Keratinocyte (primary cell): ENCODE data around the gene EFEMP1. TPM values are rescaled to one million over a fixed set of nuclear protein-coding genes. Genes with fewer than 3 reads are reported as not detected.

Experiments used
- DNase-seq: peaks from one replicate; pipeline ENCODE4 v3.0.0-alpha.2; 2011; ENCODE audit warnings: low read depth, missing footprints, low spot score
- FAIRE-seq: peaks from 2 replicates; lab custom pipeline; 2011; peaks lifted over from hg19 to GRCh38; lab: Jason Lieb, UNC
- H2AFZ ChIP-seq: 2 replicates; pipeline ENCODE4 v1.6.0; 2012; ENCODE audit warnings: low read length, control low read depth, inconsistent platforms; ENCODE audit not compliant: control insufficient read depth
- H3K27ac ChIP-seq: 2 replicates; pipeline ENCODE4 v1.5.1; 2011; ENCODE audit warnings: low read length; ENCODE audit not compliant: control insufficient read depth, insufficient read depth
- H3K27me3 ChIP-seq: 3 replicates; pipeline ENCODE4 v1.6.0; 2011; ENCODE audit warnings: low read length; ENCODE audit not compliant: control insufficient read depth, insufficient read depth; ENCODE audit errors: extremely low read depth
- H3K36me3 ChIP-seq, 2 experiments: 2 replicates in 1 of 2; 3 replicates in 1 of 2; pipeline ENCODE4 v1.5.1; 2011; ENCODE audit warnings: low read length in 2 of 2, mild to moderate bottlenecking in 1 of 2; ENCODE audit not compliant: control insufficient read depth in 2 of 2, insufficient read depth in 2 of 2; ENCODE audit errors: extremely low read depth in 1 of 2
- H3K4me1 ChIP-seq: 3 replicates; pipeline ENCODE4 v1.5.1; 2011; ENCODE audit warnings: low read length; ENCODE audit not compliant: control insufficient read depth, insufficient read depth; ENCODE audit errors: extremely low read depth
- H3K4me2 ChIP-seq: 3 replicates; pipeline ENCODE4 v1.6.0; 2011; ENCODE audit warnings: low read depth, low read length; ENCODE audit not compliant: control insufficient read depth, insufficient read depth; ENCODE audit errors: extremely low read depth
- H3K4me3 ChIP-seq, 3 experiments: fragments of 200-600 bp in 1 of 3; sonication (generic) in 1 of 3; 2 replicates in 2 of 3; 3 replicates in 1 of 3; pipeline ENCODE4 v1.5.1; 2011 to 2016; ENCODE audit warnings: low read length in 3 of 3, mild to moderate bottlenecking in 3 of 3, control low read depth in 2 of 3, inconsistent platforms in 1 of 3, low read depth in 1 of 3, mixed read lengths in 1 of 3, mixed run types in 1 of 3, moderate library complexity in 1 of 3; ENCODE audit not compliant: control insufficient read depth in 2 of 3, insufficient read depth in 2 of 3; ENCODE audit errors: extremely low read depth in 1 of 3
- H3K79me2 ChIP-seq: 2 replicates; pipeline ENCODE4 v1.6.0; 2012; ENCODE audit warnings: low read length; ENCODE audit not compliant: control insufficient read depth, insufficient read depth
- H3K9ac ChIP-seq: 3 replicates; pipeline ENCODE4 v1.6.0; 2011; ENCODE audit warnings: low read length; ENCODE audit not compliant: control insufficient read depth, insufficient read depth; ENCODE audit errors: extremely low read depth
- H3K9me1 ChIP-seq: 3 replicates; pipeline ENCODE4 v1.6.0; 2011; ENCODE audit warnings: low read length; ENCODE audit not compliant: control insufficient read depth, insufficient read depth; ENCODE audit errors: extremely low read depth
- H3K9me3 ChIP-seq: 2 replicates; pipeline ENCODE4 v1.5.1; 2012; ENCODE audit warnings: low read depth, low read length; ENCODE audit not compliant: control insufficient read depth
- H4K20me1 ChIP-seq: 3 replicates; pipeline ENCODE4 v1.6.0; 2011; ENCODE audit warnings: low read length; ENCODE audit not compliant: control insufficient read depth, insufficient read depth; ENCODE audit errors: extremely low read depth
- CTCF ChIP-seq, 3 experiments: IDR thresholded peaks in 1 of 3; conservative IDR thresholded peaks in 1 of 3; optimal IDR thresholded peaks in 1 of 3; 2 replicates in 2 of 3; 3 replicates in 1 of 3; pipeline versions ENCODE3 to v1.5.1; 2011; ENCODE audit warnings: low read length in 3 of 3, mild to moderate bottlenecking in 3 of 3, moderate library complexity in 2 of 3, control low read depth in 1 of 3, inconsistent platforms in 1 of 3; ENCODE audit not compliant: insufficient read depth in 2 of 3; ENCODE audit errors: extremely low read depth in 1 of 3
- EZH2 ChIP-seq: IDR thresholded peaks from one replicate; pipeline ENCODE4 v1.6.1; 2012; ENCODE audit warnings: inconsistent platforms, mild to moderate bottlenecking, low read length, moderate library complexity
- dilution Hi-C: fragments of 300-500 bp; cut with MboI; formaldehyde crosslinking; loops from one replicate; pipeline ENCODE4 v1.7.0; 2020; ENCODE audit warnings: low sequenced_read_pairs; ENCODE audit not compliant: extremely low pct_ligation_motif_present
- polyA minus RNA-seq, 3 experiments: library from RNA; depleted of rRNA, polyadenylated mRNA; stranded (reverse); fragments of >200 nt; gene quantifications; 1 replicate in 1 of 3; 2 replicates in 1 of 3; 3 replicates in 1 of 3; pipeline ENCODE4 v1.2.3, GENCODE V29; 2011
- polyA plus RNA-seq, 5 experiments: library from polyadenylated mRNA; depleted of rRNA in 3 of 5; stranded (reverse) in 3 of 5; stranded (forward) in 1 of 5; unstranded in 1 of 5; fragments of >200 nt; gene quantifications; 1 replicate in 1 of 5; 2 replicates in 3 of 5; 3 replicates in 1 of 5; pipeline versions ENCODE4 v1.2.1 to v1.2.3, GENCODE V29; 2011 to 2012; ENCODE audit warnings: missing spikeins in 2 of 5, low read depth in 1 of 5, low replicate concordance in 1 of 5

Gene EFEMP1
- polyA plus RNA-seq (176 to 285 TPM (median 234 TPM) in 3 replicates), polyA minus RNA-seq (159 to 294 TPM (median 228 TPM) in 3 replicates)
- 29.3 TPM for polyA plus RNA-seq (2011; ENCODE audit: low read depth)
- 80.8 and 128 TPM in 2 replicates for polyA plus RNA-seq (2011; cell fraction: cytosol; rRNA removed)
- polyA plus RNA-seq (2011; cell fraction: nucleus; rRNA removed), result 212 and 243 TPM in 2 replicates
- 44.9 and 156 TPM in 2 replicates for polyA plus RNA-seq (2012; ENCODE audit: low replicate concordance)
- polyA minus RNA-seq (2011; cell fraction: cytosol; rRNA and poly(A)+ RNA removed), result 153 TPM
- polyA minus RNA-seq (2011; cell fraction: nucleus; rRNA and poly(A)+ RNA removed), result 120 and 192 TPM in 2 replicates

- no peaks in the 10 kb centered on the region for H3K9me3 ChIP-seq
- H3K79me2 ChIP-seq, result peaks cover 17% of the 10 kb centered on the region
- no peaks in the 10 kb centered on the region for H3K27me3 ChIP-seq
- H3K9me1 ChIP-seq, result no peaks in the 10 kb centered on the region
- TF ChIP-seq EZH2, result no peak
- TF ChIP-seq CTCF (optimal IDR thresholded peaks at IDR 0.05 in 1 of 3, IDR thresholded peaks at IDR 0.05 in 1 of 3, conservative IDR thresholded peaks at IDR 0.05 in 1 of 3; ENCODE audit: extremely low read depth in 1 of 3, insufficient read depth in 2 of 3, low read length in 3 of 3), result peak in 1 of 3 experiments; percentile 67
- H3K4me2 ChIP-seq, result peak within 1 kb of the TSS; percentile 92
- peak within 1 kb of the TSS; percentile 80 for H3K9ac ChIP-seq
- peaks cover 0 to 4% of the 10 kb centered on the region in 2 experiments for H3K36me3 ChIP-seq
- dilution Hi-C loops, result no loop called here
- no peaks in the 10 kb centered on the region for H4K20me1 ChIP-seq
- H3K27ac ChIP-seq, result peak within 1 kb of the TSS; percentile 45
- peaks cover 20% of the 10 kb centered on the region for H3K4me1 ChIP-seq
- no peak for FAIRE-seq
- peak within 1 kb of the TSS; percentile 70 to 91 (median 87) for H3K4me3 ChIP-seq
- H2AFZ ChIP-seq, result peak within 1 kb of the TSS; percentile 91
- no peak for DNase-seq
Observed at GRCh38 chr2:55923091-55923981, at the start of gene EFEMP1. Gene EFEMP1, minus strand, starts transcription at chr2:55923782. Its CDS starts 1,342 bp downstream, at chr2:55922440.

GRCh38 chr2:55970500-55970899 is 46.9 kb upstream of the EFEMP1 start:
- dilution Hi-C loops, result no loop called here
- no peak for FAIRE-seq

More at GRCh38 chr2:55970500-55970899, 46.9 kb upstream of the EFEMP1 start:
- no peaks in the 10 kb centered on the region for H4K20me1 ChIP-seq
- no peak for DNase-seq
- H3K9me1 ChIP-seq, result no peaks in the 10 kb centered on the region
- H2AFZ ChIP-seq, result no peak overlapping the region
- no peak overlapping the region for H3K27ac ChIP-seq
- H3K4me2 ChIP-seq, result no peak overlapping the region
- no peaks in the 10 kb centered on the region for H3K27me3 ChIP-seq
- no peak for TF ChIP-seq CTCF (optimal IDR thresholded peaks at IDR 0.05 in 1 of 3, IDR thresholded peaks at IDR 0.05 in 1 of 3, conservative IDR thresholded peaks at IDR 0.05 in 1 of 3; ENCODE audit: extremely low read depth in 1 of 3, insufficient read depth in 2 of 3, low read length in 3 of 3)
- TF ChIP-seq EZH2, result no peak
- no peaks in the 10 kb centered on the region for H3K4me1 ChIP-seq
- no peak overlapping the region for H3K9ac ChIP-seq
- no peak overlapping the region for H3K4me3 ChIP-seq
- H3K36me3 ChIP-seq, result no peaks in the 10 kb centered on the region
- no peaks in the 10 kb centered on the region for H3K9me3 ChIP-seq
- H3K79me2 ChIP-seq, result no peaks in the 10 kb centered on the region
